NCI-H128 (cell line): ENCODE results near the gene NBEAL2.
"Not testable (repeated sequence)": the region's sequence is repeated elsewhere in the genome, so short reads cannot be mapped to it uniquely, and the experiment has no call there.

Source experiments
- DNase-seq: peaks from one replicate; lab custom pipeline; 2025; ENCODE audit not compliant: unreplicated experiment; lab: John Stamatoyannopoulos, UW

Gene NBEAL2

DNA sequence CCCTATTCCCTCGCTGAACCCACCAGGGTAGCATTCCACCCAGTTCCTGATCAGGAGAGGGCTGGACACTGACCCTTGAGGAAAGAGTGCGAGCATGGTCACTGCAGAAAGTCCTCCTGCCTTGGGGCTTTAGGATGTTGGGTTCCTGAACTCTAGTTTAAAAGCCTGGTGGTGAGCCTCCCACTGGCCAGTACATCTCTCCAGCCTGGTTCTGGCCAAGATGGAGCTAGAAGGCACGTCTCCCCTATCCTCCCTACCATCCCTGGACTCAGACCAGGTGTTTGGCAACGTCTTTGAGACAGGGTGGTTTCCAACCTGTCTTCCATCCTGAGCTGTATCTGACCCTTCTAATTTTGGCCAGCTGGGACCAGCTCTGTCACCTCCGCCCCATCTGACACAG, 31.4 kb downstream of the NBEAL2 start:
- no peak for DNase-seq

- DNase-seq: no peak
These were observed 31.9 kb downstream of the NBEAL2 start for GRCh38 chr3:47011371-47011770.

DNA sequence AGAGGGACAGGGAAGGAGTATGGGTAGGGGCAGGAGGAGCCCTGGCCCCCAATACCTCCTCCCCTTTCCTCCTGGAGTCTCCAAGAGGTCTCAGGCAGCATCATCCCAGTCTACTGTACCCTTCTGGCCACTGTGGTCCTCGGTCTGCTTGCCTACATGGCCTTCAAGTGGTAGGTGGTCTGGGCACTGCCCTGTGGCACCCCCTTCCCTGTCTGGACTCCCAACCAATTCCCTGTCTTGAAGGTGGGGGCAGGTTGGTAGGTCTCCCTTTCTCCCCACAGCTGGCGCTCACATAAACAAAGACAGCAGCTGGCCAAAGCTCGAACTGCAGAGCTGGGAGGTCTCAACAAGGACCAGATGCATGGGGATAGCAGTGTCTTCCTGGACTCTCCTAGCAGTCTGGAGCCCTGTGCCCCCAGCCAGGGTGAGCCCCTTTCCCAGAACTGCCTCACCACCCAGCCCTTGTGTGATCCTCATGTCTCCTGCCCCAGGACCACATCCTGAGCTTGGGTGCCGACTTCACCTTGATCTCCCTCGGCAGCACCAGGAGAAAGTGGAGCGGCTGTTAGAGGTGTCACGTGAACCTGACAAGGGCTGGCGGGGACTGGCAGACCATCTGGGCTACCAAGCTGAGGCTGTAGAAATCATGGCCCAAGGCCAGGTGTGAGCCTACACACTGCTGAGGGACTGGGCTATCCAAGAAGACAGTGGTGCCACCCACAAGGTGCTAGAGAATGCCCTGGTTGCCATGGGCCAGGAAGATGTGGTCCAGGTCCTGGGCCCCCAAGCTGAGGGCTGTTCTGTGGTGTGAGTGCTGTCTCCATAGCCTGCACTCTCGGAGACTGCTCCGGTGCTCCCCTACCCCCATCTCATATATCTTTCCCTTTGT, 33.1 kb downstream of the NBEAL2 start:
- no peak for DNase-seq

- no peak for DNase-seq
These were observed 33.8 kb downstream of the NBEAL2 start for GRCh38 chr3:47013231-47013630.

- no peak for DNase-seq
These were observed 34.6 kb downstream of the NBEAL2 start for GRCh38 chr3:47014036-47014435.

DNA sequence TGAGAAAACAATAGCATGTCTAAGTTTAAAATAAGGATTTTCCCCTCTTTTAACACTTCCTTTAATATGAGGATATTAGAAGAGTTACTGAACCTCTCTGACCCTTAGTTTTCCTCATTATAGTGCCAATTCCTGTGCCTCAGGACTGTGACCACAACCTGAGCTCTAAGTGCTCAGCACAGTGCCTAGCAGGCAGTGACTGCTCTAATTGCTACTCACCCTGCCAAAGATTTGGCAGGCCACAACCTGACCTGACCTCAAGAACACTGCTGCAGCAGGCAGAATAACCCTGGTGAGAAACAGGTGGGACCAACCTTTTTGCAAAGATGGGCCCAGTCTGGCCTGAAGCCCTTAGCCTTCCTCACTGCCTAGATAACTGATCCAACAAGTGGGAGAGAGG, 35.7 kb downstream of the NBEAL2 start:
- no peak for DNase-seq

DNA sequence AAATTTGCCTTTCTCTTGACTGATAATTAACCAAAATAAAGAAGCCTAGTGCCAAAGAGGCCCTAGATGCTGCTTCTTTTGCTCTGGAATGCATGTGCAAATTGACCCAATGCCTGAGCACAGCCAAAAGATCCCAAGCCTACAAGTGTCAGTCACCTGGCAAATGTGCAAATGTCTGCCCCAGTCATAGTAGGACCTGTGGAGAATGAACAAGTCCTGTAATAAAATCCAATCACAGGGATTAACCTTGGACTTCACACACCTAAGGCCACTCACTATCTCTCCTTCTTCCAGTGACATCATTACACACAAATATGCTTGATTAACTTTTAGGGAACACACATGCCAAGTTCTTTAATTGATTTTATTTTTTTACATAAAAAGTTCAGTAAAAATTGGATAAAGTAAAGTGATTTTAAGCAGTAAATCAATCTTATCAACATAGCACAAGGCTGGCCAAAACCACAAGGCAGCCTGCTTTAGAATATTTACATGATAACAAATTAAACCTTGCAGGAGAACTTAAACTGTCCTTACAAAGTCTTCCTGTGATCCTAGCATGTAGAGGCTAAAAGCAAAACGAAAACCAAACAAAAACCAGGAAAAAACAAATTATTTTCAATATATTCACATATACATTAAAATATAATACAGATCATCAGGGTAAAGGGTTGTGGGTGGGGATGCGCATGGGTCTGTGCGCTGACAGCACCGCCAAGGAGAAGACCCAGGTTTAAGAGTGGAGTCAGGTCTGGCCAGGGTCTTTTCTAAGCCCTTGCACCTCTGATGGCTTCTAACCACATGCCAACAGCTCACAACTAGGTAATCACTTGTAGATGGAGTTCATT, 36.8 kb downstream of the NBEAL2 start:
- DNase-seq: no peak

GRCh38 chr3:47016934-47017435, 37.5 kb downstream of the NBEAL2 start:
- DNase-seq: no peak

DNA sequence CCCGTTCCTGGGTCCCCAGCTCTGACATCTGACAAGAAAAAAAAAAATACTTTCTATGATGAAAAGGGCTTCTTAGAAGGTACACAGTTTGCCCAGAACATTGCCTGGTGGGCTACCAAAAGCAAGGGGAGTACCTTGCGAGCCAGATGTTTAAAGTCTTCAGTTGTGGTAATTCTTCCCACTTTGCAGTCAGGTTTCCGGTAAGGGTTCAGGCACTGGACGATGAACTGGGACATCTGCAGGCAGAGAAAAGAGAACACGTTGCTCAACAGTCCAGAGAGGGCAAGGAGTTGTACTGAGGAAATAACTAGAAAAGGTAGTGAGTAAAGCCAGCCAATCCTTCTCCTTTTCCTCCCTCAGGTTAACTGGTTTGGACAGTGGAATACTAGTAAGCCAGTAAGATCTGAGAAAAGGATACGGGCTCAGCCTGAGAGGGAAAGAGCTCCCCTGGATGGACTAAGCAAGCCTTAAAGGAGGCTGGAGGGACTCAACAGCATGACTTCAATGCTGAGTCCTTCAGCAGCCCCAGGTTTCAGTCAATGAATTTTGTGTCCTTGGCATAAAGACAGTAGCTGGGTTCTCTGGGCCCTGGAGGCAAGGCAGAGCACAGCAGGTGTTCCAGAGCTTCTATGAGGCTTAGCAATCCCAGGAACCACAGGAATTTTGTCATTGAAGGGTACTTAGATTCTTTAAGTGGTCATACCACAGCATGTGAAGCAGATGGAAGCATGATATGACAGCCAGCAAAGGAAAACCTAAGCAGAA, 38.2 kb downstream of the NBEAL2 start:
- no peak for DNase-seq

- no peak for DNase-seq
These were observed 38.8 kb downstream of the NBEAL2 start for GRCh38 chr3:47018269-47018611.

DNA sequence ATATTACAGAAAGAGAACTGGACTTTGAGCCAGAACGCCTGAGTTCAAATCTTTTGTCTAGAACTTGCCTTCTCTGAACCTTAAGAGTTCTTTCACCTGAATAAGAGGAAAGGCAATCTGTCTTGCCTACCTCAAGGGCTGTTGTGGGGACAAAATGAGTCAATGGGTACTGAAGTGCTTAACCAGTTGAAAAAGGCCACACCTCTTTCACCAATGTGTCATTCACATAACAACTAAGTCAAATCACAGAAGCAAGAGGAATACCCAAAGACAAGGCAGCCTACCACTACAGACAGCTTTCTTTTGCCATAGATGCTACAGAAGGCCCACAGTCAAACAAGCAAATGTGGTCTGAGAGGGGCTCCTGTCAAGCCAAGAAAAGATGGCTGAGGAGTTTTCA, 39.7 kb downstream of the NBEAL2 start:
- no peak for DNase-seq

GRCh38 chr3:47020311-47020710, 40.8 kb downstream of the NBEAL2 start:
- no peak for DNase-seq

DNA sequence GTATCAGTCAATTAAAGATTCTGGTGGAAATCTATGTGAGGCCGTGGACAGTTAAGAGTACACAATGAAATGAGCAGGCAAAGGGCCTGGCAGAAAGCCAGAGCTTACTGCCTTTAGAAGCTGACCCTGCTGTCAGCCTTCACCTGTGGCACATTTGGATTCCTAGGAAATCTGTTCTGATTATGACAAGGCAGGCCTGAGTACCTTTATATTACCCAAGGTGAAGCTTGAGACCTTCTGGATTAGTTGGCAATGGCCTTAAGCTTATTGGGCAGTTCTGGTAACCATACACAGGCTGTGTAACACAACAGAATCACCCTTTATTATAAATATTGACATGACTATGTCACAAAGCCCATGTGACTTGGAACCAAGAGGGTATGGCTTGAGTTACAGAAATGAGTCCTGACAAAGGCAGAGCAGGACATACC, 43.2 kb downstream of the NBEAL2 start:
- no peak for DNase-seq

DNA sequence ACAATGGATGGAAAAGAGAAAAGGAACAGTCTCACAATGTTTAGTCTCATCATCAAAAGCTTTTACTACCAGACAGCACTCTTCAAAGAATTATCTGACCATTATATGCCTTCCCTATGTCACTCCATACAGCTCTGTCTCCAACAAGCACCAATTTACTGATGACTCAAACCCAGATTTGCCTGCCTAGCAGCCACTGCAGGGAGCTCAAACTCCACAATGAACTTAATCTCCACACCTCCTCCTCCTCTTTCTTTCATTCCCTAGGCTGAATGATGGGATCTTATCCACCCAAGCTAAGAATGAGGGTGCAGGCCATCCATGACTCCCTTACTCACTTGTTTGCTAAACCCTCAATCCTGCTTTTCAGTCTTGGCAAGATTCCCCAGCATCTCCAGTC, 45.5 kb downstream of the NBEAL2 start:
- DNase-seq: no peak

DNA sequence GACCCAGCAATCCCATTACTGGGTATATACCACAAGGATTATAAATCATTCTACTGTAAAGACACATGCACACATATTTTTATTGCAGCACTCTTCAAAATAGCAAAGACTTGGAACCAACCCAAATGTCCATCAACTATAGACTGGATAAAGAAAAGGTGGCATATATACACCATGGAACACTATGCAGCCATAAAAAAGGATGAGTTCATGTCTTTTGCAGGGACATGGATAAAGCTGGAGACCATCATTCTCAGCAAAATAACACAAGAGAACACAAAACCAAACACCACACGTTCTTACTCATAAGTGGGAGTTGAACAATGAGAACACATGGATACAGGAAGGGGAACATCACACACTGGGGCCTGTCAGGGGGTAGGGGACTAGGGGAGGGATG, 47.0 kb downstream of the NBEAL2 start:
- not testable (repeated sequence) for DNase-seq

DNA sequence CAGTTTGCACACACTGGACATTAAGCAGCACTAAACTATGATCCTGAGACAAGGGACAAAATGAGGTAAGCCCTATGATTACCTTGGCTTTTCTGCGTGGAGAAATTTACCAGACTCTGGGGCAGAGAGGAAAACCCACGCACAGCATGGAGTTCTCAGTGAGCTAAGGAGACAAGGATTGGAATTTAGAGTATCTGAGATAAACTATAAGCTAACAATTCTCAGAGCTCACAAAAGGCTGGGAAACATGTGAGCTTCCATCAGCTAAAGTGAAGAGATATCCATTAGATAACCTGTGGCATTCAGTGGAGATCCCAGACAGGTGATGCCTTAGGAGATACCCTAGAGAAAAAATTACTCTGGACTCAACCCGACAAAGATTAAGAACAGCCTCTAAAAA, 48.7 kb downstream of the NBEAL2 start:
- no peak for DNase-seq

DNA sequence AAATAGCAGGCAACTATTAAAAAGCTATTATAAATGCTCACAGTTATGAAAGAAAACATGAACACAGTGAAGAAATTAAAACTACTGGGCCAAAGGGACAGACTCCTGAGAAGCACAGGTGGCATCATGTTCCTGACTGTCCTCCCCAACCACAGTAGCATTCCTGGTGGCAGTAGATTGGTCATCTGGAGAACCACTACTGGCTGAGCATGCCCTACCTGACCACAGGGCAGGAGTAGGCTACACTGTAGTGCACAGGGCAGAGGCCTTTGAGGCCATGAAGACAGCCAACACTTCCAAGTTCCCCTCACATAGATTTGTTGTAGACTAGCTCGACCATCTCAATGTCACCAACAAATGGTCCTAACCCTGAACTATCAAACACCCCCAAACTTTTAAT, 49.2 kb downstream of the NBEAL2 start:
- no peak for DNase-seq

DNA sequence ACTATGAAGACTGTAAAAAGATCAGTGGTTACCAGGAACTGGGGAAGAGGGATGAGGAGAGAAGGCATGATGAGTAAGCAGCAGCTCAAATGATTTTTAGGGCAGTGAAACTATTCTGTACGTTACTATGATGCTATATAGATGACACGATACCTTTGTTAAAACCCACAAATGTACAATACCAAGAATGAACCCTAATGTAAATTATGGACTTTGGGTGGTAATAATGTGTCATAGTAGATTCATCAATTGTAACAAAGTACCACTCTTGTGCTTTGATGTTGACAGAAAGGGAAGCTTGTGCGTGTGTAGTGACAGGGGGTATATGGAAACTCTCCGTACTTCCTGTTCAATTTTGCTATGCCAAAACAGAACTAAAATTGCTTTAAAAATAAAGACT, 51.6 kb downstream of the NBEAL2 start:
- not testable (repeated sequence) for DNase-seq

GRCh38 chr3:47034868-47035489, 55.5 kb downstream of the NBEAL2 start:
- no peak for DNase-seq

DNA sequence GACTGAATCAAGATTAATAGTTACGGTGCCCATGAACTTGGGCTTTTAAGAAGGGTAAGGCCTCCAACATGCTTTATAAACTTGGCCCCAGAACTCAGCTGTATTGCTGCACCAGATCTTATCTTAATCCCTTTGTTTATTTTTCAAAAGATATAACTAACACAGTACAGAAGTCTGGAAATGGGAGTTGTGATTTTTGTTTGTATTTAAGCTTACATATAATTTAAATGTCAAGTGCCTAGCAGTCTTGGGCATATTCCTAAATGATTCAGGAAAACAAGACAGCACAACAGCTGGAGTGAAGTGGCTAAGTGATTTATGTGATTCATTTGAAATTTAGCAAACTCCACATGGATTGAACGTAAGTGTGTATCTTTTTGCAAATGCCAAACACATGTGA, 56.2 kb downstream of the NBEAL2 start:
- DNase-seq: no peak

DNA sequence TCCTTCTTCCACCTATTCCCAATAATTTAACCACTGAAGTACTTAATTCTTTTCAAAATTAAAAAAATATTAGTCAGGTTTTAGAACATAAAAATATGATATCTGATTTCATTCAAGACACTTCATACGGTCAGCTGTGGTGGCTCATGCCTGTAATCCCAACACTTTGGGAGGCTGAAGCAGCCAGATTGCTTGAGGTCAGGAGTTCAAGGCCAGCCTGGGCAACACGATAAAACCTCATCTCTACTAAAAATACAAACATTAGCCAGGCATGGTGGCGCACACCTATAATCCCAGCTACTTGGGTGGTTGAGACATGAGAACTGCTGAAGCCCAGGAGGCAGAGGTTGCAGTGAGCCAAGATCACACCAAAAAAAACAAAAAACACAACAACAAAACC, 56.7 kb downstream of the NBEAL2 start:
- no peak for DNase-seq
